LNCaP clone FGC (cell line): ENCODE results near the gene BCAS3.

ENCODE experiments used
- DNase-seq: peaks from one replicate; pipeline ENCODE4 v3.0.0-alpha.2; 2011; ENCODE audit warnings: low read depth
- H3K4me3 ChIP-seq: 2 replicates; pipeline ENCODE4 v1.5.1; 2011; ENCODE audit warnings: mild to moderate bottlenecking, low read depth, low read length, control low read depth
- CTCF ChIP-seq: IDR thresholded peaks from 2 replicates; pipeline ENCODE4 v1.5.1; 2012; ENCODE audit warnings: mild to moderate bottlenecking; ENCODE audit not compliant: control insufficient read depth, insufficient read depth; ENCODE audit errors: extremely low read depth

BCAS3 gene

GRCh38 chr17:61007980-61008379 is 330.3 kb downstream of the BCAS3 start:
- no peak for DNase-seq
- no peak overlapping the region for H3K4me3 ChIP-seq
- no peak for TF ChIP-seq CTCF

GRCh38 chr17:61009663-61010062 is 332.0 kb downstream of the BCAS3 start:
- no peak for DNase-seq
- no peak overlapping the region for H3K4me3 ChIP-seq
- TF ChIP-seq CTCF = no peak

- DNase-seq = no peak
- TF ChIP-seq CTCF = no peak
- no peak overlapping the region for H3K4me3 ChIP-seq
These were observed 333.1 kb downstream of the BCAS3 start for GRCh38 chr17:61010661-61011170.

GRCh38 chr17:61011251-61011650 is 333.6 kb downstream of the BCAS3 start:
- H3K4me3 ChIP-seq = no peak overlapping the region
- DNase-seq = no peak
- TF ChIP-seq CTCF = no peak

GRCh38 chr17:61015966-61016365 is 338.3 kb downstream of the BCAS3 start:
- no peak for TF ChIP-seq CTCF
- no peak overlapping the region for H3K4me3 ChIP-seq
- no peak for DNase-seq

- no peak for DNase-seq
- H3K4me3 ChIP-seq = no peak overlapping the region
- no peak for TF ChIP-seq CTCF
These were observed 339.8 kb downstream of the BCAS3 start for GRCh38 chr17:61017317-61018006.

GRCh38 chr17:61018938-61019337 is 341.3 kb downstream of the BCAS3 start:
- DNase-seq = no peak

More at GRCh38 chr17:61018938-61019337, 341.3 kb downstream of the BCAS3 start:
- no peak overlapping the region for H3K4me3 ChIP-seq
- TF ChIP-seq CTCF = no peak
